ENCODE measurements around the gene OXLD1. TPM values are rescaled to one million over a fixed set of nuclear protein-coding genes. Genes with fewer than 3 reads are reported as not detected.

The OXLD1 gene
- total RNA-seq, 1 experiment from 2014 or later, result 40.2 TPM

- no TSS peak for BruUV-seq (replicated peaks)
- Histone ChIP-seq H4K20me1 (ENCODE audit: insufficient read depth) (no peaks in the 10 kb centered on the region), H3K4me1 (replicated peaks; ENCODE audit: insufficient read depth) (peaks cover 10% of the 10 kb centered on the region), H3K9me2 (ENCODE audit: insufficient read depth) (no peaks in the 10 kb centered on the region), H3K36me3 (ENCODE audit: low read depth) (no peaks in the 10 kb centered on the region), H3K4me3 (peak overlapping the region; percentile 86; the same call in 1 of the 2 replicates), H2AFZ (no peak overlapping the region), H3K4me2 (peak overlapping the region; percentile 75), H3K27ac (no peak overlapping the region), H3K27me3 (ENCODE audit: insufficient read depth, low read depth) (no peaks in the 10 kb centered on the region), H3F3A (ENCODE audit: insufficient read depth, low read depth) (peaks cover 10% of the 10 kb centered on the region; the same call in 1 of the 2 replicates), H3K9me3 (ENCODE audit: insufficient read depth, low read depth) (no peaks in the 10 kb centered on the region), H3K79me2 (ENCODE audit: low read depth) (peaks cover 42% of the 10 kb centered on the region)
- TF ChIP-seq EZH2 (IDR thresholded peaks at IDR 0.05; ENCODE audit: low read depth) (no peak), CTCF (conservative IDR thresholded peaks at IDR 0.05) (no peak)
- ChIA-PET CTCF (no interaction called here), POLR2A (ENCODE audit: unreplicated experiment) (interaction anchor here (0.7 kb wide), 2 partner anchors 91 to 245 kb away, joined by 8 to 14 read pairs; no protein-coding TSS in a partner anchor)
- intact Hi-C loops (cut with micrococcal nuclease; ENCODE audit: unreplicated experiment), result no loop called here
- no peak for DNase-seq
These were observed 1.3 kb upstream of the OXLD1 start for GRCh38 chr17:81667754-81668153.

DNA sequence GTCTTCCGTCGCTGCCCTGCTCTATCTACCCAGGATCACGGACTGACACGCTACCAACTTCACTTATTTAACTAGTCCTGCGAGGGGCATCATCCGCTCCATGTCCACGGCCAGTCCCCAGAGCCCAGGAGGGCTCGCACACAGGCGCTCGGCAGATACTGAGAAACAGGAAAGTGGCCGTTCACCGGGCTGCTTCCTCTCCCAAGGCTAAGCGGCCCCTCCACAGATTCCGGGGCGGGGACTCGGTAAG, 388 bp downstream of the OXLD1 start:
- intact Hi-C loops (cut with micrococcal nuclease; ENCODE audit: unreplicated experiment), result loop anchor here (1.0 kb wide), 1 partner anchor 29 kb away; the partner anchor contains the start of genes NPLOC4 and TSPAN10
- peaks cover 10% of the 10 kb centered on the region for H3K4me1 ChIP-seq (replicated peaks; ENCODE audit: insufficient read depth)
- H3F3A ChIP-seq (ENCODE audit: insufficient read depth, low read depth), result peaks cover 10% of the 10 kb centered on the region; the same call in 1 of the 2 replicates
- DNase-seq, result no peak
- H3K27me3 ChIP-seq (ENCODE audit: insufficient read depth, low read depth), result no peaks in the 10 kb centered on the region
- peak overlapping the region; percentile 83 for H2AFZ ChIP-seq
- H3K4me2 ChIP-seq, result peak overlapping the region; percentile 75
- TF ChIP-seq CTCF (conservative IDR thresholded peaks at IDR 0.05) (no peak), EZH2 (IDR thresholded peaks at IDR 0.05; ENCODE audit: low read depth) (no peak)
- no peaks in the 10 kb centered on the region for H3K9me2 ChIP-seq (ENCODE audit: insufficient read depth)
- no peaks in the 10 kb centered on the region for H3K9me3 ChIP-seq (ENCODE audit: insufficient read depth, low read depth)
- H3K79me2 ChIP-seq (ENCODE audit: low read depth), result peaks cover 42% of the 10 kb centered on the region
- no peaks in the 10 kb centered on the region for H4K20me1 ChIP-seq (ENCODE audit: insufficient read depth)
- peak overlapping the region; percentile 86 for H3K4me3 ChIP-seq
- ChIA-PET CTCF (no interaction called here), POLR2A (ENCODE audit: unreplicated experiment) (no interaction called here)
- BruUV-seq (replicated peaks), result TSS peak; percentile 50
- no peaks in the 10 kb centered on the region for H3K36me3 ChIP-seq (ENCODE audit: low read depth)
- H3K27ac ChIP-seq, result peak overlapping the region; percentile 16; the same call in 1 of the 2 replicates

- no peaks in the 10 kb centered on the region for H3K36me3 ChIP-seq (ENCODE audit: low read depth)
- H4K20me1 ChIP-seq (ENCODE audit: insufficient read depth), result no peaks in the 10 kb centered on the region
- H3K4me1 ChIP-seq (replicated peaks; ENCODE audit: insufficient read depth), result peaks cover 13% of the 10 kb centered on the region
- peak overlapping the region; percentile 86 for H3K4me3 ChIP-seq
- H3F3A ChIP-seq (ENCODE audit: insufficient read depth, low read depth), result peaks cover 13% of the 10 kb centered on the region; the same call in 1 of the 2 replicates
- no peak for TF ChIP-seq CTCF (conservative IDR thresholded peaks at IDR 0.05)
- TF ChIP-seq EZH2 (IDR thresholded peaks at IDR 0.05; ENCODE audit: low read depth), result no peak
- BruUV-seq (replicated peaks), result no TSS peak
- DNase-seq, result peak in 1 of 2 experiments; percentile 16
- H2AFZ ChIP-seq, result peak overlapping the region; percentile 83
- POLR2A ChIA-PET (ENCODE audit: unreplicated experiment), result no interaction called here
- intact Hi-C loops (cut with micrococcal nuclease; ENCODE audit: unreplicated experiment), result loop anchor here (1.0 kb wide), 1 partner anchor 28 kb away; the partner anchor contains the start of genes NPLOC4 and TSPAN10
- no peaks in the 10 kb centered on the region for H3K9me3 ChIP-seq (ENCODE audit: insufficient read depth, low read depth)
- H3K79me2 ChIP-seq (ENCODE audit: low read depth), result peaks cover 42% of the 10 kb centered on the region
- H3K4me2 ChIP-seq, result peak overlapping the region; percentile 75
- H3K27ac ChIP-seq, result peak overlapping the region; percentile 16; the same call in 1 of the 2 replicates
- CTCF ChIA-PET, result no interaction called here
- no peaks in the 10 kb centered on the region for H3K27me3 ChIP-seq (ENCODE audit: insufficient read depth, low read depth)
- H3K9me2 ChIP-seq (ENCODE audit: insufficient read depth), result no peaks in the 10 kb centered on the region
These were observed 957 bp downstream of the OXLD1 start for GRCh38 chr17:81665205-81666091.

Measured in PC-9 (cell line).